WTC11 (cell line): ENCODE measurements around the gene DRAXIN. TPM values are rescaled to one million over a fixed set of nuclear protein-coding genes. Genes with fewer than 3 reads are reported as not detected.

Experiments used
- ATAC-seq: fragments of 200-7000 bp; cut with Tn5 transposase; 2 replicates; pipeline ENCODE4 v1.10.0; 2021; ENCODE audit warnings: mild to moderate bottlenecking, moderate library complexity
- CTCF ChIA-PET: fragments of 300-600 bp; sonication (Branson Sonifier 250); formaldehyde crosslinking; loops from one replicate; lab custom pipeline; 2021; ENCODE audit warnings: antibody characterized with exemption; lab: Charles Lee
- POLR2A ChIA-PET: fragments of 350-600 bp; sonication (Branson Sonifier 250); formaldehyde crosslinking; loops from one replicate; lab custom pipeline; 2021; ENCODE audit warnings: antibody characterized with exemption; lab: Charles Lee
- DNase-seq: peaks from one replicate; pipeline ENCODE4 v3.0.0; 2021; ENCODE audit warnings: low spot score
- H3K27ac Mint-ChIP-seq: 2 replicates; pipeline ENCODE4 v1.8.0; 2021; ENCODE audit warnings: mixed read lengths
- H3K27me3 Mint-ChIP-seq: 2 replicates; pipeline ENCODE4 v1.8.0; 2021; ENCODE audit warnings: low read depth, mild to moderate bottlenecking, moderate library complexity, mixed read lengths
- H3K36me3 Mint-ChIP-seq: 2 replicates; pipeline ENCODE4 v1.8.0; 2021; ENCODE audit warnings: mixed read lengths
- H3K4me1 Mint-ChIP-seq: 2 replicates; pipeline ENCODE4 v1.8.0; 2022; ENCODE audit warnings: mixed read lengths
- H3K4me3 Mint-ChIP-seq: 2 replicates; pipeline ENCODE4 v1.8.0; 2021; ENCODE audit warnings: mild to moderate bottlenecking, moderate library complexity, mixed read lengths
- H3K9me3 Mint-ChIP-seq: 2 replicates; pipeline ENCODE4 v1.8.0; 2021; ENCODE audit warnings: mixed read lengths
- ATF1 ChIP-seq: sonication (generic); formaldehyde crosslinking; IDR thresholded peaks from 2 replicates; pipeline ENCODE4 v1.8.1; 2023; ENCODE audit warnings: mild to moderate bottlenecking, moderate library complexity, missing genetic modification reagents
- CDX4 ChIP-seq: fragments of 250-450 bp; sonication (Bioruptor Pico); IDR thresholded peaks from 2 replicates; pipeline ENCODE4 v1.9.0; 2021; ENCODE audit warnings: moderate library complexity, mild to moderate bottlenecking, inconsistent platforms, borderline replicate concordance
- CREB1 ChIP-seq: sonication (generic); formaldehyde crosslinking; IDR thresholded peaks from 2 replicates; pipeline ENCODE4 v1.8.0; 2023; ENCODE audit warnings: mild to moderate bottlenecking, missing genetic modification reagents
- EMX1 ChIP-seq: fragments of 250-450 bp; sonication (Bioruptor Pico); IDR thresholded peaks from 2 replicates; pipeline ENCODE4 v1.8.0; 2021; ENCODE audit warnings: mild to moderate bottlenecking
- MLX ChIP-seq: sonication (generic); formaldehyde crosslinking; IDR thresholded peaks from 2 replicates; pipeline ENCODE4 v1.8.1; 2023; ENCODE audit warnings: mild to moderate bottlenecking, missing genetic modification reagents, moderate library complexity
- RELA ChIP-seq: sonication (generic); formaldehyde crosslinking; IDR thresholded peaks from 2 replicates; pipeline ENCODE4 v1.8.1; 2022; ENCODE audit warnings: missing genetic modification reagents, mild to moderate bottlenecking, borderline replicate concordance
- RORB ChIP-seq: fragments of 250-450 bp; sonication (Bioruptor Pico); IDR thresholded peaks from 2 replicates; pipeline ENCODE4 v1.9.0; 2021; ENCODE audit warnings: mild to moderate bottlenecking
- SMAD3 ChIP-seq: sonication (generic); formaldehyde crosslinking; IDR thresholded peaks from 2 replicates; pipeline ENCODE4 v1.8.0; 2022; ENCODE audit warnings: missing genetic modification reagents, mild to moderate bottlenecking, borderline replicate concordance
- TEAD1 ChIP-seq: sonication (generic); formaldehyde crosslinking; IDR thresholded peaks from 2 replicates; pipeline ENCODE4 v1.8.0; 2022; ENCODE audit warnings: mild to moderate bottlenecking, missing genetic modification reagents
- USF2 ChIP-seq: sonication (generic); formaldehyde crosslinking; IDR thresholded peaks from 2 replicates; pipeline ENCODE4 v1.8.1; 2023; ENCODE audit warnings: mild to moderate bottlenecking, missing genetic modification reagents, moderate library complexity
- ZBTB21 ChIP-seq: sonication (generic); formaldehyde crosslinking; IDR thresholded peaks from 2 replicates; pipeline ENCODE4 v1.8.1; 2023; ENCODE audit warnings: mild to moderate bottlenecking, missing genetic modification reagents, borderline replicate concordance
- ZNF232 ChIP-seq: sonication (generic); formaldehyde crosslinking; IDR thresholded peaks from 2 replicates; pipeline ENCODE4 v1.8.0; 2022; ENCODE audit warnings: mild to moderate bottlenecking, missing genetic modification reagents
- ZNF263 ChIP-seq: sonication (generic); formaldehyde crosslinking; IDR thresholded peaks from 2 replicates; pipeline ENCODE4 v1.8.1; 2022; ENCODE audit warnings: low read depth, mild to moderate bottlenecking, moderate library complexity, missing genetic modification reagents
- ZNF532 ChIP-seq: fragments of 250-450 bp; sonication (Bioruptor Pico); IDR thresholded peaks from 2 replicates; pipeline ENCODE4 v1.9.0; 2021; ENCODE audit warnings: mild to moderate bottlenecking, borderline replicate concordance
- total RNA-seq: library from RNA; stranded (reverse); gene quantifications from 3 replicates; pipeline ENCODE4 v1.2.3, GENCODE V29; 2021
- TF ChIP-seq, protein P1 (sequence below): sonication (generic); formaldehyde crosslinking; IDR thresholded peaks from 2 replicates; pipeline ENCODE4 v1.8.1; 2022; ENCODE audit warnings: low read depth, mild to moderate bottlenecking, moderate library complexity, missing genetic modification reagents, borderline replicate concordance
- TF ChIP-seq, protein P2 (sequence below): sonication (generic); formaldehyde crosslinking; conservative IDR thresholded peaks from 2 replicates; pipeline ENCODE4 v1.8.1; 2023; ENCODE audit warnings: mild to moderate bottlenecking, low read depth, missing genetic modification reagents, moderate library complexity
- TF ChIP-seq, protein P3 (sequence below): fragments of 250-450 bp; sonication (Bioruptor Pico); IDR thresholded peaks from 2 replicates; pipeline ENCODE4 v1.9.0; 2021; ENCODE audit warnings: mild to moderate bottlenecking
- TF ChIP-seq, protein P4 (sequence below): sonication (generic); formaldehyde crosslinking; IDR thresholded peaks from 2 replicates; pipeline ENCODE4 v1.8.1; 2023; ENCODE audit warnings: mild to moderate bottlenecking, missing genetic modification reagents
- TF ChIP-seq, protein P5 (sequence below): fragments of 250-450 bp; sonication (Bioruptor Pico); IDR thresholded peaks from 2 replicates; pipeline ENCODE4 v1.8.0; 2021; ENCODE audit warnings: mild to moderate bottlenecking

Gene DRAXIN
- total RNA-seq, 1 experiment from 2014 or later: 12.0 TPM

- Mint-ChIP-seq H3K4me1 (peaks cover 42% of the 10 kb centered on the region), H3K9me3 (no peaks in the 10 kb centered on the region), H3K27me3 (no peaks in the 10 kb centered on the region), H3K36me3 (no peaks in the 10 kb centered on the region), H3K4me3 (no peak overlapping the region), H3K27ac (no peak overlapping the region)
- TF ChIP-seq TEAD1 (CRISPR knock-in tag) (no peak), ZNF232 (no peak), ZBTB21 (no peak), EMX1 (CRISPR knock-in tag) (no peak), CREB1 (CRISPR knock-in tag) (no peak), CDX4 (CRISPR knock-in tag) (no peak), USF2 (CRISPR knock-in tag) (no peak), ZNF263 (no peak), RORB (CRISPR knock-in tag) (no peak), SMAD3 (CRISPR knock-in tag) (no peak), MLX (no peak)
- TF ChIP-seq, protein P1, sequence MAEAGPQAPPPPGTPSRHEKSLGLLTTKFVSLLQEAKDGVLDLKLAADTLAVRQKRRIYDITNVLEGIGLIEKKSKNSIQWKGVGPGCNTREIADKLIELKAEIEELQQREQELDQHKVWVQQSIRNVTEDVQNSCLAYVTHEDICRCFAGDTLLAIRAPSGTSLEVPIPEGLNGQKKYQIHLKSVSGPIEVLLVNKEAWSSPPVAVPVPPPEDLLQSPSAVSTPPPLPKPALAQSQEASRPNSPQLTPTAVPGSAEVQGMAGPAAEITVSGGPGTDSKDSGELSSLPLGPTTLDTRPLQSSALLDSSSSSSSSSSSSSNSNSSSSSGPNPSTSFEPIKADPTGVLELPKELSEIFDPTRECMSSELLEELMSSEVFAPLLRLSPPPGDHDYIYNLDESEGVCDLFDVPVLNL (CRISPR knock-in tag): no peak
- TF ChIP-seq, protein P2, sequence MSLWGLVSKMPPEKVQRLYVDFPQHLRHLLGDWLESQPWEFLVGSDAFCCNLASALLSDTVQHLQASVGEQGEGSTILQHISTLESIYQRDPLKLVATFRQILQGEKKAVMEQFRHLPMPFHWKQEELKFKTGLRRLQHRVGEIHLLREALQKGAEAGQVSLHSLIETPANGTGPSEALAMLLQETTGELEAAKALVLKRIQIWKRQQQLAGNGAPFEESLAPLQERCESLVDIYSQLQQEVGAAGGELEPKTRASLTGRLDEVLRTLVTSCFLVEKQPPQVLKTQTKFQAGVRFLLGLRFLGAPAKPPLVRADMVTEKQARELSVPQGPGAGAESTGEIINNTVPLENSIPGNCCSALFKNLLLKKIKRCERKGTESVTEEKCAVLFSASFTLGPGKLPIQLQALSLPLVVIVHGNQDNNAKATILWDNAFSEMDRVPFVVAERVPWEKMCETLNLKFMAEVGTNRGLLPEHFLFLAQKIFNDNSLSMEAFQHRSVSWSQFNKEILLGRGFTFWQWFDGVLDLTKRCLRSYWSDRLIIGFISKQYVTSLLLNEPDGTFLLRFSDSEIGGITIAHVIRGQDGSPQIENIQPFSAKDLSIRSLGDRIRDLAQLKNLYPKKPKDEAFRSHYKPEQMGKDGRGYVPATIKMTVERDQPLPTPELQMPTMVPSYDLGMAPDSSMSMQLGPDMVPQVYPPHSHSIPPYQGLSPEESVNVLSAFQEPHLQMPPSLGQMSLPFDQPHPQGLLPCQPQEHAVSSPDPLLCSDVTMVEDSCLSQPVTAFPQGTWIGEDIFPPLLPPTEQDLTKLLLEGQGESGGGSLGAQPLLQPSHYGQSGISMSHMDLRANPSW: no peak
- TF ChIP-seq, protein P3, sequence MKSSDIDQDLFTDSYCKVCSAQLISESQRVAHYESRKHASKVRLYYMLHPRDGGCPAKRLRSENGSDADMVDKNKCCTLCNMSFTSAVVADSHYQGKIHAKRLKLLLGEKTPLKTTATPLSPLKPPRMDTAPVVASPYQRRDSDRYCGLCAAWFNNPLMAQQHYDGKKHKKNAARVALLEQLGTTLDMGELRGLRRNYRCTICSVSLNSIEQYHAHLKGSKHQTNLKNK (CRISPR knock-in tag): no peak
- no peak for DNase-seq
- ChIA-PET POLR2A (interaction anchor here (0.6 kb wide), 1 partner anchor 23 kb away, joined by 3 read pairs; no protein-coding TSS in a partner anchor), CTCF (interaction anchor here (1.0 to 5.6 kb wide), 6 partner anchors 12 to 89 kb away, joined by 3 to 25 read pairs (median 13); partner anchors contain the start of gene FBXO6)
- no peak for ATAC-seq
Measured at GRCh38 chr1:11695861-11696260, 4.4 kb downstream of the DRAXIN start.

GRCh38 chr1:11697188-11697892 is 5.8 kb downstream of the DRAXIN start:
- DNase-seq (no peak), ATAC-seq (peak; percentile 50)
- CTCF ChIA-PET: interaction anchor here (1.1 to 5.6 kb wide), 7 partner anchors 10 to 88 kb away, joined by 3 to 25 read pairs (median 13); partner anchors contain the start of gene FBXO6
- Mint-ChIP-seq H3K4me3 (no peak overlapping the region), H3K4me1 (peaks cover 49% of the 10 kb centered on the region), H3K27me3 (no peaks in the 10 kb centered on the region), H3K27ac (0 out of 2 replicates have a peak overlapping the region, but pooled peaks have one; percentile 26), H3K9me3 (no peaks in the 10 kb centered on the region), H3K36me3 (no peaks in the 10 kb centered on the region)
- POLR2A ChIA-PET: interaction anchor here (1.2 kb wide), 1 partner anchor 11 kb away, joined by 3 read pairs; no protein-coding TSS in a partner anchor
- TF ChIP-seq, protein P4, sequence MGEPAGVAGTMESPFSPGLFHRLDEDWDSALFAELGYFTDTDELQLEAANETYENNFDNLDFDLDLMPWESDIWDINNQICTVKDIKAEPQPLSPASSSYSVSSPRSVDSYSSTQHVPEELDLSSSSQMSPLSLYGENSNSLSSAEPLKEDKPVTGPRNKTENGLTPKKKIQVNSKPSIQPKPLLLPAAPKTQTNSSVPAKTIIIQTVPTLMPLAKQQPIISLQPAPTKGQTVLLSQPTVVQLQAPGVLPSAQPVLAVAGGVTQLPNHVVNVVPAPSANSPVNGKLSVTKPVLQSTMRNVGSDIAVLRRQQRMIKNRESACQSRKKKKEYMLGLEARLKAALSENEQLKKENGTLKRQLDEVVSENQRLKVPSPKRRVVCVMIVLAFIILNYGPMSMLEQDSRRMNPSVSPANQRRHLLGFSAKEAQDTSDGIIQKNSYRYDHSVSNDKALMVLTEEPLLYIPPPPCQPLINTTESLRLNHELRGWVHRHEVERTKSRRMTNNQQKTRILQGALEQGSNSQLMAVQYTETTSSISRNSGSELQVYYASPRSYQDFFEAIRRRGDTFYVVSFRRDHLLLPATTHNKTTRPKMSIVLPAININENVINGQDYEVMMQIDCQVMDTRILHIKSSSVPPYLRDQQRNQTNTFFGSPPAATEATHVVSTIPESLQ: no peak
- TF ChIP-seq, protein P5, sequence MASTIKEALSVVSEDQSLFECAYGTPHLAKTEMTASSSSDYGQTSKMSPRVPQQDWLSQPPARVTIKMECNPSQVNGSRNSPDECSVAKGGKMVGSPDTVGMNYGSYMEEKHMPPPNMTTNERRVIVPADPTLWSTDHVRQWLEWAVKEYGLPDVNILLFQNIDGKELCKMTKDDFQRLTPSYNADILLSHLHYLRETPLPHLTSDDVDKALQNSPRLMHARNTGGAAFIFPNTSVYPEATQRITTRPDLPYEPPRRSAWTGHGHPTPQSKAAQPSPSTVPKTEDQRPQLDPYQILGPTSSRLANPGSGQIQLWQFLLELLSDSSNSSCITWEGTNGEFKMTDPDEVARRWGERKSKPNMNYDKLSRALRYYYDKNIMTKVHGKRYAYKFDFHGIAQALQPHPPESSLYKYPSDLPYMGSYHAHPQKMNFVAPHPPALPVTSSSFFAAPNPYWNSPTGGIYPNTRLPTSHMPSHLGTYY (CRISPR knock-in tag): no peak
- TF ChIP-seq ZNF532 (CRISPR knock-in tag): no peak
- TF ChIP-seq ATF1: no peak
- no peak for TF ChIP-seq RELA (CRISPR knock-in tag)
